Lung (tissue), 12 donors: ENCODE measurements around the gene PFN4. TPM values are rescaled to one million over a fixed set of nuclear protein-coding genes. Genes with fewer than 3 reads are reported as not detected.

Experiments
- ATAC-seq: fragments of 200-7000 bp; cut with Tn5 transposase; one replicate; pipeline ENCODE4 v1.9.1; 2020; ENCODE audit warnings: moderate number of reproducible peaks; ENCODE audit not compliant: insufficient read depth, low FRiP score
- DNase-seq, 3 donors: peaks; one replicate each; pipeline ENCODE4 v3.0.0-alpha.2; 2013 to 2017
- H3K27ac ChIP-seq, 2 donors: one replicate each; pipeline ENCODE4 v1.5.1; 2013; ENCODE audit warnings: mild to moderate bottlenecking in 2 of 2, moderate library complexity in 2 of 2, control low read depth in 1 of 2, inconsistent platforms in 1 of 2, low read depth in 1 of 2, low read length in 1 of 2
- H3K27me3 ChIP-seq, 3 donors: one replicate each; pipeline ENCODE4 v1.5.1; 2013; ENCODE audit warnings: low read length in 2 of 3; ENCODE audit not compliant: control insufficient read depth in 3 of 3, insufficient read depth in 3 of 3
- H3K36me3 ChIP-seq, 4 donors: one replicate each; pipeline ENCODE4 v1.5.1; 2013; ENCODE audit warnings: low read length in 4 of 4, mild to moderate bottlenecking in 1 of 4, moderate library complexity in 1 of 4; ENCODE audit not compliant: control insufficient read depth in 4 of 4, insufficient read depth in 4 of 4
- H3K4me1 ChIP-seq, 5 donors: one replicate each; pipeline ENCODE4 v1.5.1; 2013; ENCODE audit warnings: low read length in 5 of 5, mild to moderate bottlenecking in 2 of 5, moderate library complexity in 1 of 5; ENCODE audit not compliant: control insufficient read depth in 5 of 5, insufficient read depth in 5 of 5
- H3K4me3 ChIP-seq: one replicate; pipeline ENCODE4 v1.5.1; 2013; ENCODE audit warnings: mild to moderate bottlenecking, control low read depth, moderate library complexity
- H3K9ac ChIP-seq, 2 donors: one replicate each; pipeline ENCODE4 v1.5.1; 2013; ENCODE audit warnings: low read length in 2 of 2, control low read depth in 1 of 2; ENCODE audit not compliant: insufficient read depth in 1 of 2
- H3K9me3 ChIP-seq, 4 donors: one replicate each; pipeline ENCODE4 v1.5.1; 2013; ENCODE audit warnings: low read length in 3 of 4, mild to moderate bottlenecking in 1 of 4, moderate library complexity in 1 of 4; ENCODE audit not compliant: control insufficient read depth in 4 of 4, insufficient read depth in 3 of 4
- WGBS, 2 donors: extraction: QIAGEN DNeasy Blood & Tissue Kit; methylation state at CpG; one replicate each; pipeline ENCODE4 v1.1.7; 2013; 5-methylcytosine and 5-hydroxymethylcytosine counted together
- polyA plus RNA-seq, 2 donors: library from polyadenylated mRNA; stranded (reverse); fragments of 200-250 nt; gene quantifications; one replicate each; pipeline ENCODE4 v1.2.1, GENCODE V29; 2013
- total RNA-seq, 2 donors: library from RNA; depleted of rRNA in 1 of 2; stranded (reverse); fragments of >200 nt in 1 of 2; gene quantifications; one replicate each; pipeline ENCODE4 v1.2.1, GENCODE V29; 2014 to 2021
- TF ChIP-seq, protein P1 (sequence below): IDR thresholded peaks from 2 replicates; pipeline ENCODE4 v1.5.1; 2012; ENCODE audit warnings: mild to moderate bottlenecking; ENCODE audit errors: control extremely low read depth, extremely low read depth
- donor health status: control.
- donor health status: control.
- donor health status: Bipolar disorder and iron deficiency.
- donor health status: healthy.
- donor health status: DM: yes; HTN: yes; CAD: no.

PFN4 gene
- total and polyA plus RNA-seq, 4 donors, result 0.49 to 1.9 (median 0.82) TPM

- H3K27ac ChIP-seq, result no peak overlapping the region
- DNase-seq (no peak), ATAC-seq (no peak)
- no peaks in the 10 kb centered on the region for H3K4me1 ChIP-seq
- no peak overlapping the region for H3K9ac ChIP-seq
- no peak overlapping the region for H3K4me3 ChIP-seq
- H3K27me3 ChIP-seq, result no peaks in the 10 kb centered on the region
- H3K9me3 ChIP-seq, result peaks cover 0 to 3% (median 0%) of the 10 kb centered on the region in 4 donors
- TF ChIP-seq, protein P1, sequence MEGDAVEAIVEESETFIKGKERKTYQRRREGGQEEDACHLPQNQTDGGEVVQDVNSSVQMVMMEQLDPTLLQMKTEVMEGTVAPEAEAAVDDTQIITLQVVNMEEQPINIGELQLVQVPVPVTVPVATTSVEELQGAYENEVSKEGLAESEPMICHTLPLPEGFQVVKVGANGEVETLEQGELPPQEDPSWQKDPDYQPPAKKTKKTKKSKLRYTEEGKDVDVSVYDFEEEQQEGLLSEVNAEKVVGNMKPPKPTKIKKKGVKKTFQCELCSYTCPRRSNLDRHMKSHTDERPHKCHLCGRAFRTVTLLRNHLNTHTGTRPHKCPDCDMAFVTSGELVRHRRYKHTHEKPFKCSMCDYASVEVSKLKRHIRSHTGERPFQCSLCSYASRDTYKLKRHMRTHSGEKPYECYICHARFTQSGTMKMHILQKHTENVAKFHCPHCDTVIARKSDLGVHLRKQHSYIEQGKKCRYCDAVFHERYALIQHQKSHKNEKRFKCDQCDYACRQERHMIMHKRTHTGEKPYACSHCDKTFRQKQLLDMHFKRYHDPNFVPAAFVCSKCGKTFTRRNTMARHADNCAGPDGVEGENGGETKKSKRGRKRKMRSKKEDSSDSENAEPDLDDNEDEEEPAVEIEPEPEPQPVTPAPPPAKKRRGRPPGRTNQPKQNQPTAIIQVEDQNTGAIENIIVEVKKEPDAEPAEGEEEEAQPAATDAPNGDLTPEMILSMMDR, result no peak
- peaks cover 0 to 10% (median 0%) of the 10 kb centered on the region in 4 donors for H3K36me3 ChIP-seq
Measured at GRCh38 chr2:24106786-24107185, 16.3 kb downstream of the PFN4 start.

GRCh38 chr2:24105816-24106215 is 17.3 kb downstream of the PFN4 start:
- H3K9ac ChIP-seq, result no peak overlapping the region
- DNase-seq (no peak), ATAC-seq (no peak)
- H3K27me3 ChIP-seq, result no peaks in the 10 kb centered on the region
- H3K4me3 ChIP-seq, result no peak overlapping the region
- peaks cover 0 to 10% (median 0%) of the 10 kb centered on the region in 4 donors for H3K36me3 ChIP-seq
- peaks cover 0 to 3% (median 0%) of the 10 kb centered on the region in 4 donors for H3K9me3 ChIP-seq
- WGBS, 2 donors, result 49 to 50% methylated on average over 2 of the region's 2 CpGs
- H3K4me1 ChIP-seq, result no peaks in the 10 kb centered on the region
- no peak overlapping the region for H3K27ac ChIP-seq
- TF ChIP-seq, protein P1, result no peak

GRCh38 chr2:24104906-24105305 is 18.2 kb downstream of the PFN4 start:
- TF ChIP-seq, protein P1, result no peak
- Histone ChIP-seq H3K4me3 (no peak overlapping the region), H3K36me3 (peaks cover 0 to 10% (median 0%) of the 10 kb centered on the region in 4 donors), H3K4me1 (no peaks in the 10 kb centered on the region), H3K9me3 (peaks cover 0 to 3% (median 0%) of the 10 kb centered on the region in 4 donors), H3K27ac (no peak overlapping the region), H3K9ac (no peak overlapping the region), H3K27me3 (no peaks in the 10 kb centered on the region)
- DNase-seq, result no peak
- 75 to 78% methylated on average over 4 of the region's 4 CpGs for WGBS, 2 donors
- no peak for ATAC-seq

- Histone ChIP-seq H3K27me3 (no peaks in the 10 kb centered on the region), H3K9ac (no peak overlapping the region), H3K4me3 (no peak overlapping the region), H3K36me3 (peaks cover 0 to 10% (median 0%) of the 10 kb centered on the region in 4 donors), H3K27ac (no peak overlapping the region), H3K4me1 (no peaks in the 10 kb centered on the region), H3K9me3 (peaks cover 0 to 3% (median 0%) of the 10 kb centered on the region in 4 donors)
- TF ChIP-seq, protein P1, result no peak
- 96 to 97% methylated on average over 8 of the region's 8 CpGs for WGBS, 2 donors
- DNase-seq, result no peak
- ATAC-seq, result no peak
Measured at GRCh38 chr2:24104110-24104650, 19.0 kb downstream of the PFN4 start.
